H1 (cell line): Measurements from ENCODE around the gene JMJD7. TPM values are rescaled to one million over a fixed set of nuclear protein-coding genes. Genes with fewer than 3 reads are reported as not detected.

ENCODE experiments used
- CTCF ChIA-PET: fragments of 300-600 bp; sonication (Branson Sonifier 250); formaldehyde crosslinking; loops from one replicate; lab custom pipeline; 2021; ENCODE audit not compliant: partially characterized antibody; lab: Charles Lee
- POLR2A ChIA-PET: fragments of 300-600 bp; sonication (Branson Sonifier 250); formaldehyde crosslinking; loops from one replicate; lab custom pipeline; 2021; ENCODE audit warnings: inconsistent platforms; ENCODE audit not compliant: partially characterized antibody; lab: Charles Lee
- DNase-seq, 2 experiments: peaks; one replicate each; pipeline versions ENCODE4 v3.0.0 to v3.0.0-alpha.2; 2010 to 2022; ENCODE audit warnings: low spot score in 2 of 2, low read depth in 1 of 2, mixed read lengths in 1 of 2
- FAIRE-seq: peaks from 2 replicates; lab custom pipeline; 2011; peaks lifted over from hg19 to GRCh38; lab: Jason Lieb, UNC
- H2AFZ ChIP-seq: 2 replicates; pipeline ENCODE4 v1.8.1; 2012; ENCODE audit warnings: low read length, inconsistent platforms
- H2AK5ac ChIP-seq: 2 replicates; pipeline ENCODE4 v1.6.1; 2013; ENCODE audit warnings: low read depth, low read length
- H2BK120ac ChIP-seq: replicated peaks from 2 replicates; pipeline ENCODE3; 2013; ENCODE audit warnings: low read depth, low read length, inconsistent platforms
- H2BK12ac ChIP-seq: 2 replicates; pipeline ENCODE4 v1.6.1; 2013; ENCODE audit warnings: low read depth, low read length
- H2BK15ac ChIP-seq: 2 replicates; pipeline ENCODE4 v1.6.1; 2013; ENCODE audit warnings: low read length
- H2BK20ac ChIP-seq: 2 replicates; pipeline ENCODE4 v1.6.1; 2013; ENCODE audit warnings: low read length
- H2BK5ac ChIP-seq: 2 replicates; pipeline ENCODE4 v1.6.1; 2013; ENCODE audit warnings: low read depth, low read length
- H3K14ac ChIP-seq: 2 replicates; pipeline ENCODE4 v1.6.1; 2013; ENCODE audit warnings: inconsistent platforms; ENCODE audit not compliant: insufficient read length
- H3K18ac ChIP-seq: 2 replicates; pipeline ENCODE4 v1.6.1; 2013; ENCODE audit warnings: low read length; ENCODE audit errors: extremely low read depth
- H3K23ac ChIP-seq: 2 replicates; pipeline ENCODE4 v1.6.1; 2013; ENCODE audit warnings: inconsistent platforms; ENCODE audit not compliant: insufficient read length
- H3K23me2 ChIP-seq: 2 replicates; pipeline ENCODE4 v1.6.1; 2013; ENCODE audit warnings: low read depth, low read length
- H3K27ac ChIP-seq: 2 replicates; pipeline ENCODE4 v1.6.1; 2011; ENCODE audit warnings: low read depth, low read length, inconsistent platforms
- H3K27me3 ChIP-seq, 4 experiments: replicated peaks in 1 of 4; 1 replicate in 1 of 4; 2 replicates in 3 of 4; pipeline versions ENCODE4 v1.6.1 to v1.8.1; 2011 to 2013; ENCODE audit warnings: low read length in 3 of 4, mild to moderate bottlenecking in 3 of 4, inconsistent platforms in 2 of 4, mixed read lengths in 2 of 4, moderate library complexity in 1 of 4; ENCODE audit not compliant: control insufficient read depth in 3 of 4, insufficient read depth in 3 of 4; ENCODE audit errors: extremely low read depth in 1 of 4
- H3K36me3 ChIP-seq, 4 experiments: 2 replicates each; pipeline versions ENCODE4 v1.6.1 to v1.8.1; 2011 to 2013; ENCODE audit warnings: mild to moderate bottlenecking in 4 of 4, low read length in 3 of 4, moderate library complexity in 2 of 4, control low read depth in 1 of 4, inconsistent platforms in 1 of 4; ENCODE audit not compliant: insufficient read depth in 4 of 4, control insufficient read depth in 2 of 4
- H3K4ac ChIP-seq: replicated peaks from 2 replicates; pipeline ENCODE3; 2013; ENCODE audit warnings: low read length, low read depth, mixed read lengths, inconsistent platforms; ENCODE audit not compliant: insufficient read length
- H3K4me1 ChIP-seq, 4 experiments: replicated peaks in 1 of 4; 1 replicate in 1 of 4; 2 replicates in 3 of 4; pipeline versions ENCODE4 v1.6.1 to v1.8.1; 2011 to 2013; ENCODE audit warnings: low read length in 3 of 4, inconsistent platforms in 2 of 4, mixed read lengths in 1 of 4; ENCODE audit not compliant: insufficient read depth in 4 of 4, control insufficient read depth in 3 of 4
- H3K4me2 ChIP-seq, 2 experiments: 2 replicates each; pipeline versions ENCODE4 v1.6.1 to v1.8.1; 2011 to 2013; ENCODE audit warnings: low read depth in 2 of 2, low read length in 2 of 2, control low read depth in 1 of 2, inconsistent platforms in 1 of 2, mild to moderate bottlenecking in 1 of 2; ENCODE audit not compliant: insufficient read depth in 1 of 2
- H3K4me3 ChIP-seq, 4 experiments: fragments of 200-600, 300-600 bp in 1 of 4; sonication (generic), shearing (Covaris generic), sonication (Bioruptor Twin) in 1 of 4; 2 replicates each; pipeline versions ENCODE4 v1.5.1 to v1.8.1; 2011 to 2016; ENCODE audit warnings: low read length in 4 of 4, low read depth in 3 of 4, control low read depth in 2 of 4, inconsistent platforms in 2 of 4, mild to moderate bottlenecking in 2 of 4, mixed read lengths in 1 of 4, moderate library complexity in 1 of 4; ENCODE audit not compliant: insufficient read depth in 2 of 4; ENCODE audit errors: extremely low read depth in 1 of 4
- H3K56ac ChIP-seq: replicated peaks from 2 replicates; pipeline ENCODE3; 2013; ENCODE audit warnings: low read depth, mild to moderate bottlenecking, mixed read lengths, low read length, inconsistent platforms; ENCODE audit not compliant: insufficient read length
- H3K79me1 ChIP-seq: 2 replicates; pipeline ENCODE4 v1.6.1; 2013; ENCODE audit warnings: low read depth, low read length, control low read depth
- H3K79me2 ChIP-seq, 2 experiments: 2 replicates each; pipeline versions ENCODE4 v1.6.1 to v1.8.1; 2012 to 2013; ENCODE audit warnings: low read length in 2 of 2, mild to moderate bottlenecking in 2 of 2, inconsistent platforms in 1 of 2; ENCODE audit not compliant: insufficient read depth in 2 of 2, control insufficient read depth in 1 of 2
- H3K9ac ChIP-seq, 4 experiments: replicated peaks in 1 of 4; 1 replicate in 1 of 4; 2 replicates in 3 of 4; pipeline versions ENCODE4 v1.6.1 to v1.8.1; 2011 to 2013; ENCODE audit warnings: low read depth in 3 of 4, low read length in 3 of 4, control low read depth in 2 of 4, mild to moderate bottlenecking in 2 of 4, moderate library complexity in 2 of 4, inconsistent platforms in 1 of 4; ENCODE audit errors: extremely low read depth in 1 of 4
- H3K9me3 ChIP-seq, 2 experiments: 2 replicates each; pipeline versions ENCODE4 v1.6.1 to v1.8.1; 2012 to 2013; ENCODE audit warnings: mild to moderate bottlenecking in 2 of 2, moderate library complexity in 2 of 2, control low read depth in 1 of 2, inconsistent platforms in 1 of 2, low read depth in 1 of 2, low read length in 1 of 2, mixed read lengths in 1 of 2; ENCODE audit not compliant: insufficient read depth in 2 of 2
- H4K20me1 ChIP-seq, 2 experiments: replicated peaks in 1 of 2; 2 replicates each; pipeline versions ENCODE3 to v1.8.1; 2011 to 2013; ENCODE audit warnings: inconsistent platforms in 2 of 2, low read length in 2 of 2, mild to moderate bottlenecking in 1 of 2; ENCODE audit not compliant: insufficient read depth in 2 of 2, control insufficient read depth in 1 of 2
- H4K5ac ChIP-seq: 2 replicates; pipeline ENCODE4 v1.6.1; 2013; ENCODE audit warnings: low read length, low read depth, mixed read lengths, inconsistent platforms; ENCODE audit not compliant: insufficient read length
- H4K8ac ChIP-seq: 2 replicates; pipeline ENCODE4 v1.8.0; 2013; ENCODE audit warnings: mild to moderate bottlenecking, moderate library complexity, low read length, inconsistent platforms; ENCODE audit not compliant: insufficient read depth; ENCODE audit errors: extremely low read depth
- H4K91ac ChIP-seq: replicated peaks from 2 replicates; pipeline ENCODE3; 2013; ENCODE audit warnings: low read length, mixed read lengths, inconsistent platforms; ENCODE audit not compliant: insufficient read length
- ASH2L ChIP-seq: fragments of 200-600, 300-600 bp; sonication (generic); IDR thresholded peaks from one replicate; pipeline ENCODE4 v1.7.1; 2017; ENCODE audit warnings: low read length
- CEBPB ChIP-seq: IDR thresholded peaks from 2 replicates; pipeline ENCODE4 v1.6.1; 2012; ENCODE audit warnings: low read depth, low read length
- CHD2 ChIP-seq: IDR thresholded peaks from 2 replicates; pipeline ENCODE4 v1.6.1; 2012; ENCODE audit warnings: low read length, improper control_type of control experiment
- HDAC2 ChIP-seq, 2 experiments: fragments of 300-600 bp in 1 of 2; sonication (generic) in 1 of 2; IDR thresholded peaks; 2 replicates each; pipeline ENCODE4 v1.6.1; 2011 to 2012; ENCODE audit warnings: low read depth in 2 of 2, low read length in 2 of 2, mild to moderate bottlenecking in 2 of 2, moderate library complexity in 2 of 2, borderline replicate concordance in 1 of 2, inconsistent platforms in 1 of 2
- HDAC6 ChIP-seq: IDR thresholded peaks from one replicate; pipeline ENCODE4 v1.7.1; 2012; ENCODE audit warnings: low read depth, mild to moderate bottlenecking, inconsistent platforms, low read length, moderate library complexity
- JUND ChIP-seq: IDR thresholded peaks from 2 replicates; pipeline ENCODE4 v1.6.1; 2011; ENCODE audit warnings: mild to moderate bottlenecking, improper control_type of control experiment, low read length
- POLR2AphosphoS5 ChIP-seq: IDR thresholded peaks from 2 replicates; pipeline ENCODE4 v1.6.1; 2011; ENCODE audit warnings: low read depth, low read length
- RAD21 ChIP-seq, 2 experiments: IDR thresholded peaks in 1 of 2; conservative IDR thresholded peaks in 1 of 2; 2 replicates each; pipeline ENCODE4 v1.6.1; 2011; ENCODE audit warnings: low read depth in 2 of 2, low read length in 2 of 2, improper control_type of control experiment in 1 of 2, inconsistent platforms in 1 of 2, mild to moderate bottlenecking in 1 of 2, moderate library complexity in 1 of 2
- RXRA ChIP-seq: IDR thresholded peaks from 2 replicates; pipeline ENCODE4 v1.6.1; 2011; ENCODE audit warnings: low read depth, mild to moderate bottlenecking, low read length, moderate library complexity; ENCODE audit not compliant: insufficient read depth
- WGBS, 2 experiments: shearing (Covaris generic) in 1 of 2; methylation state at CpG; one replicate each; pipeline versions ENCODE4 v1.1.6 to v1.1.7; 2013 to 2015; ENCODE audit warnings: low lambda C conversion rate in 2 of 2, mixed read lengths in 2 of 2, inconsistent platforms in 1 of 2, low coverage in 1 of 2, missing lambda C conversion rate in 1 of 2; ENCODE audit not compliant: insufficient replicate concordance in 2 of 2, insufficient coverage in 1 of 2, insufficient read length in 1 of 2; ENCODE audit errors: extremely low coverage in 1 of 2, missing lambda C conversion rate in 1 of 2; 5-methylcytosine and 5-hydroxymethylcytosine counted together
- polyA plus RNA-seq, 7 experiments: library from polyadenylated mRNA; depleted of rRNA in 3 of 7; stranded (reverse) in 5 of 7; unstranded in 2 of 7; fragments of >200 nt in 5 of 7; fragments of 200-250 nt in 2 of 7; gene quantifications; 1 replicate in 5 of 7; 2 replicates in 1 of 7; 4 replicates in 1 of 7; pipeline versions ENCODE4 v1.2.1 to v1.2.3, GENCODE V29; 2011 to 2013; ENCODE audit warnings: missing spikeins in 2 of 7, mixed read lengths in 2 of 7
- total RNA-seq: library from RNA; stranded (reverse); fragmentation: NEBNext Ultra II Directional; extraction: Animal tissue kit (Norgen Biotek cat#: 25700); gene quantifications from 2 replicates; pipeline ENCODE4 v1.2.1, GENCODE V29; 2021

JMJD7 gene
- total and polyA plus RNA-seq, 2 of the 8 experiments (the other 6 are each of a cell fraction or from before 2014, with no cell fraction given), result 15.0 to 20.0 TPM

DNA sequence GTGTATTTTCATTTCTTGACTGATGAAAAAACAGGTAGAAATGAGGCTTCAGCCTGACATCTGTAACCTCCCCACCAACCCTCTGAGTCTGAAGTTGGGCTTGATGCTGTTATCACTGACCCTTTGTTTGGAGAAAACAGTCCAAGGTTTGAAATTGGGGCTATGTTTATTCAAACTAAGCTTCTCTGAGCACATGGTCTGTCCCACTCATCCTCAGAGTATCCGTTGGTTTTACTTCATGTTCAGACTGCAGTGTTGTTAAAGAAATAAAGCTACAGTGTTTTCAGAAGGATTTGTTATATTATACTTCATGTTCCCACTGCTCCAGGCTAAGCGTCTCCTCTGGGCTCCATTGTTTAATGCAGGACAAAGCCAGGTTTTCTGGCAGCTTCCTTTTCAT lies 47.6 kb upstream of the JMJD7 start:
- no peak overlapping the region for H2BK20ac ChIP-seq
- H3K56ac ChIP-seq, result no peak overlapping the region
- H4K91ac ChIP-seq, result no peak overlapping the region
- H3K14ac ChIP-seq, result no peak overlapping the region
- no peaks in the 10 kb centered on the region for H3K36me3 ChIP-seq
- no peaks in the 10 kb centered on the region for H4K20me1 ChIP-seq
- H2AFZ ChIP-seq, result no peak overlapping the region
- H3K4me2 ChIP-seq, result no peak overlapping the region
- H2BK120ac ChIP-seq, result no peak overlapping the region
- H3K27me3 ChIP-seq, result no peaks in the 10 kb centered on the region
- H2BK15ac ChIP-seq, result no peak overlapping the region
- H3K9ac ChIP-seq, result no peak overlapping the region
- DNase-seq (no peak), FAIRE-seq (no peak)
- POLR2A ChIA-PET, result interaction anchor here (0.7 to 1.6 kb wide), 2 partner anchors 11 to 80 kb away, joined by 3 read pairs; no protein-coding TSS in a partner anchor
- H3K4me1 ChIP-seq, result peaks cover 2 to 27% (median 8%) of the 10 kb centered on the region in 4 experiments; a peak in 6 of 7 replicates
- no peak overlapping the region for H3K18ac ChIP-seq
- no peak overlapping the region for H4K5ac ChIP-seq
- H2AK5ac ChIP-seq, result no peak overlapping the region
- no peak overlapping the region for H3K4ac ChIP-seq
- no peak overlapping the region for H3K27ac ChIP-seq
- H2BK5ac ChIP-seq, result no peak overlapping the region
- CTCF ChIA-PET, result interaction anchor here (0.6 to 1.7 kb wide), 8 partner anchors 9 to 365 kb away, joined by 3 to 5 read pairs (median 4); no protein-coding TSS in a partner anchor
- no peak overlapping the region for H3K23ac ChIP-seq
- H2BK12ac ChIP-seq, result no peak overlapping the region
- H3K23me2 ChIP-seq, result peaks cover 3% of the 10 kb centered on the region
- no peaks in the 10 kb centered on the region for H3K9me3 ChIP-seq
- no peak for TF ChIP-seq HDAC2 (IDR thresholded peaks at IDR 0.05; ENCODE audit: borderline replicate concordance in 1 of 2, low read depth in 2 of 2, low read length in 2 of 2)
- TF ChIP-seq POLR2AphosphoS5, result no peak
- no peak for TF ChIP-seq RXRA
- TF ChIP-seq JUND, result no peak
- TF ChIP-seq HDAC6, result no peak
- TF ChIP-seq CEBPB, result no peak
- TF ChIP-seq CHD2, result no peak
- no peak for TF ChIP-seq ASH2L
- TF ChIP-seq RAD21 (IDR thresholded peaks at IDR 0.05 in 1 of 2, conservative IDR thresholded peaks at IDR 0.05 in 1 of 2; ENCODE audit: low read depth in 2 of 2, low read length in 2 of 2), result no peak
- H3K79me1 ChIP-seq, result no peaks in the 10 kb centered on the region; the same call in 1 of the 2 replicates
- peaks cover 0 to 15% of the 10 kb centered on the region in 2 experiments; a peak in 2 of 4 replicates for H3K79me2 ChIP-seq
- no peak overlapping the region for H4K8ac ChIP-seq
- 82% methylated on average over 2 of the region's 2 CpGs; no CpG with 5 or more reads in 1 of the 2 experiments for WGBS, 2 experiments
- H3K4me3 ChIP-seq, result no peak overlapping the region
